CD4-positive, alpha-beta T cell treated with Interleukin-17A for 1 hour (primary cell): ENCODE data around the gene SLBP.

Source experiments
- DNase-seq: peaks from one replicate; pipeline ENCODE4 v3.0.0-alpha.2; 2020

The SLBP gene

DNA sequence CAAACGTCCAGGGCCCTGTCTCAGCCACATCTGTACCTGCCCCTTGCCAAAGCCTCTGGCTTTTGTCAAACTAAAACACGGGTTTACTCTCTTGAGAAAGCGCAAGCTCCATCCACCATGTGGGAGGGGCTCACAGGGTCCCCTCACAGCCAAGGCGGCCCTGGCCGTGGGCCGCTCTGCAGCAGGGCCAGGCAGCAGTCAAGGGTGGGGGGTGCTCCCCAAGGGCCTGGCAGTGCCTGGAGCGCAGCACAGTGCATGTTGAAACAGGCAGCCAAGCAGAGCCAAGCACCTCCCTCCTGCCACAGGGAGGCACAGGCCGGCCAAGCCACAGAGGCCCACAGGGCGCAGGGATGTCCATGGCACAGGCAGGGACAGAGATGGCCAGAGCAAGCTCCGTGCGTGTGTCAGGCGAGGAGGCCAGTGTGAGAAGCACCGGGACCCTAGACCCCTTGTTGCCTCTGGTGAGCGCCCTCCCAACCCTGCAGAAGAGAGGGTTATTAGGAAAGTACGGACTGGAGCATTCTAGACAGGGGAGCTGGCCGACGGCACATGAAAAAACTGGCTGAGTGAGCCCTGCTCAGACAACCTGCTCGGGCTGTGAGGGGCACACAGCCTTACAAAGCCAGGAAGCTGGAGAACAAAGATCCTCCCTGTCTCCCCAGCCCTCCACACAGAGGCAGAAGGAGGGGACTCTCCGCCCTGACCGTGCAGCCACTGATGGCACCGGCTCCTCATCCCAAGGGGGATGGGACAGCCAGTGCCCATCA lies 67.0 kb downstream of the SLBP start:
- no peak for DNase-seq

- no peak for DNase-seq
Measured at GRCh38 chr4:1643971-1644735, 68.0 kb downstream of the SLBP start.
